Chondrocyte (in vitro differentiated cells): ENCODE measurements around the gene SERGEF. TPM values are rescaled to one million over a fixed set of nuclear protein-coding genes. Genes with fewer than 3 reads are reported as not detected.
A peak's percentile ranks its signal among the peaks of the same experiment; 100 is the strongest.

Experiments
- DNase-seq: peaks from one replicate; pipeline ENCODE4 v3.0.0; 2021; ENCODE audit warnings: mixed read lengths, low spot score
- H3K27ac Mint-ChIP-seq: one replicate; pipeline ENCODE4 v1.8.0; 2021; ENCODE audit warnings: mild to moderate bottlenecking, moderate library complexity, mixed read lengths; ENCODE audit not compliant: unreplicated experiment
- H3K27me3 Mint-ChIP-seq: 2 replicates; pipeline ENCODE4 v1.8.0; 2021; ENCODE audit warnings: low read depth, mixed read lengths
- H3K36me3 Mint-ChIP-seq: 2 replicates; pipeline ENCODE4 v1.8.0; 2021; ENCODE audit warnings: low read depth, mixed read lengths
- H3K4me1 Mint-ChIP-seq: 2 replicates; pipeline ENCODE4 v1.8.0; 2021; ENCODE audit warnings: low read depth, mild to moderate bottlenecking, mixed read lengths
- H3K4me3 Mint-ChIP-seq: one replicate; pipeline ENCODE4 v1.8.0; 2021; ENCODE audit warnings: mild to moderate bottlenecking, moderate library complexity, mixed read lengths; ENCODE audit not compliant: unreplicated experiment
- H3K9me3 Mint-ChIP-seq: 2 replicates; pipeline ENCODE4 v1.8.0; 2021; ENCODE audit warnings: low read depth, mixed read lengths
- total RNA-seq: library from RNA; stranded (reverse); gene quantifications from 3 replicates; pipeline ENCODE4 v1.2.1, GENCODE V29; 2021
- TF ChIP-seq, protein P1 (sequence below): fragments of 200-600 bp; sonication (generic); IDR thresholded peaks from 2 replicates; pipeline ENCODE4 v1.5.0; 2021; ENCODE audit warnings: antibody characterized with exemption, mild to moderate bottlenecking, moderate library complexity

The SERGEF gene
- total RNA-seq, 1 donor from 2014 or later = 37.6 TPM

- H3K4me3 Mint-ChIP-seq = no peak overlapping the region
- H3K36me3 Mint-ChIP-seq = peaks cover 20% of the 10 kb centered on the region
- H3K9me3 Mint-ChIP-seq = no peaks in the 10 kb centered on the region
- no peaks in the 10 kb centered on the region for H3K27me3 Mint-ChIP-seq
- TF ChIP-seq, protein P1, sequence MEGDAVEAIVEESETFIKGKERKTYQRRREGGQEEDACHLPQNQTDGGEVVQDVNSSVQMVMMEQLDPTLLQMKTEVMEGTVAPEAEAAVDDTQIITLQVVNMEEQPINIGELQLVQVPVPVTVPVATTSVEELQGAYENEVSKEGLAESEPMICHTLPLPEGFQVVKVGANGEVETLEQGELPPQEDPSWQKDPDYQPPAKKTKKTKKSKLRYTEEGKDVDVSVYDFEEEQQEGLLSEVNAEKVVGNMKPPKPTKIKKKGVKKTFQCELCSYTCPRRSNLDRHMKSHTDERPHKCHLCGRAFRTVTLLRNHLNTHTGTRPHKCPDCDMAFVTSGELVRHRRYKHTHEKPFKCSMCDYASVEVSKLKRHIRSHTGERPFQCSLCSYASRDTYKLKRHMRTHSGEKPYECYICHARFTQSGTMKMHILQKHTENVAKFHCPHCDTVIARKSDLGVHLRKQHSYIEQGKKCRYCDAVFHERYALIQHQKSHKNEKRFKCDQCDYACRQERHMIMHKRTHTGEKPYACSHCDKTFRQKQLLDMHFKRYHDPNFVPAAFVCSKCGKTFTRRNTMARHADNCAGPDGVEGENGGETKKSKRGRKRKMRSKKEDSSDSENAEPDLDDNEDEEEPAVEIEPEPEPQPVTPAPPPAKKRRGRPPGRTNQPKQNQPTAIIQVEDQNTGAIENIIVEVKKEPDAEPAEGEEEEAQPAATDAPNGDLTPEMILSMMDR = peak; percentile 50
- DNase-seq = no peak
- H3K27ac Mint-ChIP-seq = no peak overlapping the region
- H3K4me1 Mint-ChIP-seq = peaks cover 34% of the 10 kb centered on the region
Measured at GRCh38 chr11:17986711-17987220, 26.1 kb downstream of the SERGEF start.

- Mint-ChIP-seq H3K27me3 (no peaks in the 10 kb centered on the region), H3K9me3 (no peaks in the 10 kb centered on the region), H3K4me1 (peaks cover 34% of the 10 kb centered on the region), H3K27ac (peak overlapping the region; percentile 67), H3K36me3 (peaks cover 22% of the 10 kb centered on the region), H3K4me3 (no peak overlapping the region)
- TF ChIP-seq, protein P1 = no peak
- no peak for DNase-seq
Measured at GRCh38 chr11:17986007-17986710, 26.7 kb downstream of the SERGEF start.

GRCh38 chr11:17985517-17985916, 27.3 kb downstream of the SERGEF start:
- H3K36me3 Mint-ChIP-seq = peaks cover 22% of the 10 kb centered on the region
- TF ChIP-seq, protein P1 = no peak
- no peaks in the 10 kb centered on the region for H3K9me3 Mint-ChIP-seq
- H3K4me3 Mint-ChIP-seq = no peak overlapping the region
- H3K27me3 Mint-ChIP-seq = no peaks in the 10 kb centered on the region
- peaks cover 34% of the 10 kb centered on the region for H3K4me1 Mint-ChIP-seq
- peak overlapping the region; percentile 67 for H3K27ac Mint-ChIP-seq
- no peak for DNase-seq

DNA sequence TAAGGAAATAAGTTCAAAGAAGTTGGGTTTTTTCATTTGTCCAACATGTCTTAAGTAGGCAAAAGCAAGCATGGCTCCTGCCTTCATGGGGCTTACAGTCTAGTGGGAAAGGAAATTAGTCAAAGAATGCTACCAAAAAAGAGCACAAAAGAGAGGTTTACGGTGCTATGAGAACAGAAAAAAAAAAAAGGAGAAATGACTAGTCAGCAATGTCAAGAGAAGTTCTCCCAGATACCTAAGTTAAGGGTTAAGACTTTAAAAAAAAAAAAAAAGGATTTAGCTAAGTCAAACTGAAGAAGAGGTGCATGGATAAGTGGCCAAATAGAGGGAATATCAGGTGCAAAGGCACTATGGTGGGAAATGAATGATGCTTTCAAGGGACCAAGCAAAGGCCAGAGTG, 29.3 kb downstream of the SERGEF start:
- Mint-ChIP-seq H3K36me3 (peaks cover 22% of the 10 kb centered on the region), H3K9me3 (no peaks in the 10 kb centered on the region), H3K27me3 (no peaks in the 10 kb centered on the region), H3K4me1 (peaks cover 30% of the 10 kb centered on the region), H3K27ac (peak overlapping the region; percentile 10), H3K4me3 (no peak overlapping the region)
- no peak for DNase-seq
- TF ChIP-seq, protein P1 = no peak

- Mint-ChIP-seq H3K4me3 (no peak overlapping the region), H3K27ac (no peak overlapping the region), H3K27me3 (no peaks in the 10 kb centered on the region), H3K4me1 (no peaks in the 10 kb centered on the region), H3K36me3 (peaks cover 14% of the 10 kb centered on the region), H3K9me3 (no peaks in the 10 kb centered on the region)
- no peak for DNase-seq
- TF ChIP-seq, protein P1 = peak; percentile 93
Measured at GRCh38 chr11:17979770-17980371, 33.0 kb downstream of the SERGEF start.
